Small intestine (tissue), 7 donors: ENCODE results near the gene STIMATE. TPM values are rescaled to one million over a fixed set of nuclear protein-coding genes. Genes with fewer than 3 reads are reported as not detected.
A peak's percentile ranks its signal among the peaks of the same experiment; 100 is the strongest.

Experiments used
- DNase-seq, 2 donors: peaks; one replicate each; pipeline versions ENCODE4 v3.0.0 to v3.0.0-alpha.2; 2013
- FAIRE-seq: peaks from 2 replicates; lab custom pipeline; 2012; peaks lifted over from hg19 to GRCh38; lab: Jason Lieb, UNC
- H3K27ac ChIP-seq, 3 donors: one replicate each; pipeline ENCODE4 v1.5.1; 2013; ENCODE audit warnings: low read length in 2 of 3, mild to moderate bottlenecking in 2 of 3, control low read depth in 1 of 3, inconsistent platforms in 1 of 3, low read depth in 1 of 3, moderate library complexity in 1 of 3
- H3K27me3 ChIP-seq, 3 donors: one replicate each; pipeline ENCODE4 v1.6.1; 2013; ENCODE audit warnings: low read length in 3 of 3, inconsistent platforms in 1 of 3; ENCODE audit not compliant: control insufficient read depth in 3 of 3, insufficient read depth in 3 of 3
- H3K36me3 ChIP-seq, 3 donors: one replicate each; pipeline ENCODE4 v1.6.1; 2013; ENCODE audit warnings: low read length in 3 of 3, inconsistent platforms in 1 of 3, low read depth in 1 of 3, mild to moderate bottlenecking in 1 of 3, moderate library complexity in 1 of 3; ENCODE audit not compliant: control insufficient read depth in 3 of 3, insufficient read depth in 2 of 3
- H3K4me1 ChIP-seq, 3 donors: one replicate each; pipeline ENCODE4 v1.6.1; 2013; ENCODE audit warnings: low read length in 2 of 3, inconsistent platforms in 1 of 3, low read depth in 1 of 3, mild to moderate bottlenecking in 1 of 3, moderate library complexity in 1 of 3; ENCODE audit not compliant: control insufficient read depth in 3 of 3, insufficient read depth in 2 of 3
- H3K4me3 ChIP-seq, 3 donors: one replicate each; pipeline ENCODE4 v1.5.1; 2013; ENCODE audit warnings: low read length in 3 of 3, control low read depth in 1 of 3, inconsistent platforms in 1 of 3, low read depth in 1 of 3, mild to moderate bottlenecking in 1 of 3, moderate library complexity in 1 of 3
- H3K9me3 ChIP-seq, 2 donors: one replicate each; pipeline ENCODE4 v1.6.1; 2013; ENCODE audit warnings: low read depth in 1 of 2, low read length in 1 of 2; ENCODE audit not compliant: control insufficient read depth in 2 of 2, insufficient read depth in 1 of 2
- WGBS, 3 donors: extraction: QIAGEN DNeasy Blood & Tissue Kit; methylation state at CpG; one replicate each; pipeline ENCODE4 v1.1.7; 2013; 5-methylcytosine and 5-hydroxymethylcytosine counted together
- polyA plus RNA-seq, 4 donors: library from polyadenylated mRNA; stranded (reverse) in 3 of 4; unstranded in 1 of 4; fragments of 200-250 nt in 3 of 4; fragments of 120-200 nt in 1 of 4; gene quantifications; one replicate each; pipeline versions ENCODE4 v1.2.1 to v1.2.3, GENCODE V29; 2013
- donor health status: healthy with polysubstance abuse.
- donor health status: control.
- donor health status: control.
- donor health status: Bipolar disorder and iron deficiency.
- donor health status: healthy.

Gene STIMATE
- polyA plus RNA-seq, 4 donors, result 2.7 to 6.8 (median 4.3) TPM; not detected in 1

GRCh38 chr3:52881871-52882270 is 15.5 kb downstream of the STIMATE start:
- DNase-seq, result peak in 1 of 2 donors; percentile 24
- no peak overlapping the region for H3K27ac ChIP-seq
- no peaks in the 10 kb centered on the region for H3K4me1 ChIP-seq
- no peaks in the 10 kb centered on the region for H3K9me3 ChIP-seq
- no peak overlapping the region for H3K4me3 ChIP-seq
- WGBS, 3 donors, result 65 to 89% (median 88%) methylated on average over 4 of the region's 4 CpGs
- no peaks in the 10 kb centered on the region for H3K27me3 ChIP-seq
- peaks cover 0 to 6% (median 3%) of the 10 kb centered on the region in 3 donors for H3K36me3 ChIP-seq
- FAIRE-seq, result no peak

- Histone ChIP-seq H3K27me3 (no peaks in the 10 kb centered on the region), H3K9me3 (no peaks in the 10 kb centered on the region), H3K27ac (no peak overlapping the region), H3K4me1 (no peaks in the 10 kb centered on the region), H3K4me3 (no peak overlapping the region), H3K36me3 (peaks cover 0 to 3% (median 3%) of the 10 kb centered on the region in 3 donors)
- FAIRE-seq (no peak), DNase-seq (no peak)
- WGBS, 3 donors, result 81 to 92% (median 91%) methylated on average over 3 of the region's 3 CpGs
Observed at GRCh38 chr3:52880474-52880873, 16.9 kb downstream of the STIMATE start.

- Histone ChIP-seq H3K4me3 (no peak overlapping the region), H3K9me3 (no peaks in the 10 kb centered on the region), H3K27me3 (no peaks in the 10 kb centered on the region), H3K4me1 (no peaks in the 10 kb centered on the region), H3K27ac (no peak overlapping the region), H3K36me3 (peaks cover 0 to 3% (median 2%) of the 10 kb centered on the region in 3 donors)
- WGBS, 3 donors, result 86 to 92% (median 92%) methylated on average over 5 of the region's 5 CpGs
- FAIRE-seq, result no peak
- DNase-seq, result no peak
Observed at GRCh38 chr3:52880047-52880446, 17.3 kb downstream of the STIMATE start.

- 95 to 96% (median 96%) methylated on average over 4 of the region's 4 CpGs for WGBS, 3 donors
- no peak for FAIRE-seq
- no peaks in the 10 kb centered on the region for H3K4me1 ChIP-seq
Observed at GRCh38 chr3:52879581-52879980, 17.8 kb downstream of the STIMATE start.

GRCh38 chr3:52879090-52879489 is 18.3 kb downstream of the STIMATE start:
- peaks cover 0 to 3% (median 2%) of the 10 kb centered on the region in 3 donors for H3K36me3 ChIP-seq
- no peaks in the 10 kb centered on the region for H3K27me3 ChIP-seq
- WGBS, 3 donors, result 92 to 98% (median 96%) methylated on average over 4 of the region's 4 CpGs
- DNase-seq, result no peak
- no peaks in the 10 kb centered on the region for H3K4me1 ChIP-seq
- no peak overlapping the region for H3K27ac ChIP-seq
- FAIRE-seq, result no peak
- no peaks in the 10 kb centered on the region for H3K9me3 ChIP-seq
- H3K4me3 ChIP-seq, result no peak overlapping the region

More at GRCh38 chr3:52879581-52879980, 17.8 kb downstream of the STIMATE start:
- Histone ChIP-seq H3K27me3 (no peaks in the 10 kb centered on the region), H3K36me3 (peaks cover 0 to 3% (median 2%) of the 10 kb centered on the region in 3 donors), H3K27ac (no peak overlapping the region), H3K9me3 (no peaks in the 10 kb centered on the region), H3K4me3 (no peak overlapping the region)
- DNase-seq, result no peak

- Histone ChIP-seq H3K9me3 (no peaks in the 10 kb centered on the region), H3K36me3 (peaks cover 0 to 3% (median 2%) of the 10 kb centered on the region in 3 donors), H3K27ac (no peak overlapping the region), H3K4me3 (no peak overlapping the region), H3K4me1 (no peaks in the 10 kb centered on the region), H3K27me3 (no peaks in the 10 kb centered on the region)
- 88 to 100% (median 99%) methylated on average over 3 of the region's 3 CpGs for WGBS, 3 donors
- no peak for FAIRE-seq
- no peak for DNase-seq
Observed at GRCh38 chr3:52877085-52877484, 20.3 kb downstream of the STIMATE start.

- H3K9me3 ChIP-seq, result peaks cover 0 to 3% of the 10 kb centered on the region in 2 donors
- no peaks in the 10 kb centered on the region for H3K4me1 ChIP-seq
- no peak overlapping the region for H3K4me3 ChIP-seq
- DNase-seq, result no peak
- 85 to 93% (median 86%) methylated on average over 9 of the region's 9 CpGs for WGBS, 3 donors
- H3K36me3 ChIP-seq, result peaks cover 0 to 6% (median 2%) of the 10 kb centered on the region in 3 donors
- H3K27me3 ChIP-seq, result no peaks in the 10 kb centered on the region
- no peak overlapping the region for H3K27ac ChIP-seq
- FAIRE-seq, result no peak
Observed at GRCh38 chr3:52874864-52875587, 22.3 kb downstream of the STIMATE start.

- Histone ChIP-seq H3K27me3 (no peaks in the 10 kb centered on the region), H3K9me3 (peaks cover 0 to 3% of the 10 kb centered on the region in 2 donors), H3K27ac (no peak overlapping the region), H3K4me1 (no peaks in the 10 kb centered on the region), H3K4me3 (no peak overlapping the region), H3K36me3 (peaks cover 0 to 6% (median 0%) of the 10 kb centered on the region in 3 donors)
- no peak for FAIRE-seq
- 36 to 56% (median 39%) methylated on average over 5 of the region's 5 CpGs for WGBS, 3 donors
- DNase-seq, result no peak
Observed at GRCh38 chr3:52874160-52874701, 23.1 kb downstream of the STIMATE start.
